Measurements from ENCODE around the gene UQCC2. TPM values are rescaled to one million over a fixed set of nuclear protein-coding genes. Genes with fewer than 3 reads are reported as not detected.

Gene UQCC2
- total RNA-seq, 4 donors from 2014 or later = 11.3 to 39.4 (median 21.7) TPM

DNA sequence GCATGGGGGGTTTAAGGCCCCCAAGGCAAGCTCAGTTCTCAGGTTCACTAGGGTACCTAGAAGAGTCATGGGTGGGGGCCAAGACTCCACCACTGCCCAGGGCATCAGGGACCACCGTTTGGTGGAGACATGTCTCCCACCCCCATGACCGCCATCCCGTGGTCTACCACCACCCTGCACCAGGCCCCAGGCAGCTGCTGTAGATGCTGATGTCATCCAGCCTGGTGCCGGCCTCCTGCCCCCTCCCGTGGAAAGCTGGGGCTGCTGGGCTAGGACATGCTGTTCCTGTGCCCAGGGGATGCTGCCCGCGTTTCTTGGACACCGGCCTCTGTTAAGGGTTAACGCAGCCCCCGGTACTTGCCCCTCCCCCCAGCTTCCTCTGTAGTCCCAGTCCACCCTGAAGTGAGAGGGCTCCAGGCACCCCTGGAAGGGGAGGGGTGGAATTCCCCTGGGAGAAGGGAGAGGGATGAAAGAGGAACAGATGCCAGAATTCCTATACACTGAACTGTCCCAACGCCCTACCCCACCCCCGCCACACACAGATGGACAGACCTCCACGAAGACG lies 34.6 kb upstream of the UQCC2 start:
- Histone ChIP-seq H3K4me3 (no peak overlapping the region), H3K27ac (no peak overlapping the region)
- DNase-seq (ENCODE audit: low spot score in 2 of 2) = no peak

DNA sequence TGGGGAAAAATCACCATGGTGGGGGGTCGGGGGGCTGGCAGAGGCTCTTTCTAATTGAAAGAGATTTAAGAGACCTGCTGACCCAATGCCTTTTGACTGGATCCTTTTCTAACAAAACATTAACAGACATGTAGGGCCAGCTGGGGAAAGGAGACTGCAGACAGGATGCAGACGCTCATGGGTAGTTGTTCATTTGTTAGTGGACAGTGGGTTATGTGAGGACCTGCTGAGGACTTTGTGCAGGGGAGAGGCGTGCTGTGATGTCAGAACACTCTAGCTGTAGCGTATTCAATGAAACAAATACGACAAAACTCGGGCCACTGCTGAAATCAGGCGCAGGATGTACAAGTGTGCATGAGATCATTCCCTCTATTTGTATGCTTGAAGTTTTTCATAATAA lies 34.0 kb upstream of the UQCC2 start:
- Histone ChIP-seq H3K4me3 (no peak overlapping the region), H3K27ac (no peak overlapping the region), H3K9me3 (no peaks in the 10 kb centered on the region), H3K36me3 (no peaks in the 10 kb centered on the region), H3K27me3 (peaks cover 26% of the 10 kb centered on the region), H3K4me1 (peaks cover 22% of the 10 kb centered on the region)
- WGBS = 86% methylated on average over 7 of the region's 7 CpGs
- no peak for DNase-seq (ENCODE audit: low spot score in 2 of 2)
- TF ChIP-seq POLR2A (IDR thresholded peaks at IDR 0.05) (no peak), POLR2AphosphoS5 (IDR thresholded peaks at IDR 0.05) (no peak), EP300 (IDR thresholded peaks at IDR 0.05) (no peak)

More for the DNA sequence above, 34.6 kb upstream of the UQCC2 start:
- peaks cover 28% of the 10 kb centered on the region for H3K4me1 ChIP-seq
- WGBS = 21% methylated on average over 10 of the region's 14 CpGs
- no peaks in the 10 kb centered on the region for H3K9me3 ChIP-seq
- no peaks in the 10 kb centered on the region for H3K36me3 ChIP-seq
- H3K27me3 ChIP-seq = peaks cover 26% of the 10 kb centered on the region
- TF ChIP-seq EP300 (IDR thresholded peaks at IDR 0.05) = no peak
- no peak for TF ChIP-seq POLR2AphosphoS5 (IDR thresholded peaks at IDR 0.05)

DNA sequence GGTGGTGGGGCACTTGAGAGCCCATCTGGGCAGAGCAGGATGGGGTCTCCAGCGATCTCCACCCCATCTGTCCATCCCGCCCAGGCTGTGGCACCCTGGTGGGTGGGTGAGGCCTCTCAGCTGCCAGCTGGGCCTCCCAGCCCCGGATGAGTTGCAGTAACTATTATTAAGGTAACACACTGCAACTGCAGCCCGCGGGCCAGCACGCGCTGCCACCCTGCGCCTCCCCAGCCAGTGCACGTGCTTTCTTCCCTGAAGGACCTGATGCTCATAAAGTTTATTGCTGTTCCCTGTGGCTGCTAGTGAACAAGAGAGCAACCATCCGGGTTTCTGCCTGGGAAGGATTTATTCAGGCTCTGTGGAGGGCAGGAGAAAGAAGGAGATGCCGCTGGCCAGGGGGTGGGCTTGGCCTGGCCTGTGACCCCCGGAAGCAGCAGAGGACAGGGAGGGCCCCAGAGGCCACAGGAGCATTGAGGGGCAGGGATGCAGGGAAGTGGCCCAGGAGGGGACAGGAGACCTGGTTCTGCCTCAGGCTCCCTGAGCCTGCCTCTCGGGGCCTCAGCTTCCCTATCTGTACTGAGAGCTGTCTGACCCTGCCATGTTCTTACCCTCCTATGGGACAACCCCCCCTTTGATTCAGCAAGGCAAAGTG lies 33.5 kb upstream of the UQCC2 start:
- TF ChIP-seq POLR2AphosphoS5 (IDR thresholded peaks at IDR 0.05) = no peak
- TF ChIP-seq POLR2A (IDR thresholded peaks at IDR 0.05) = no peak
- TF ChIP-seq, protein P1, sequence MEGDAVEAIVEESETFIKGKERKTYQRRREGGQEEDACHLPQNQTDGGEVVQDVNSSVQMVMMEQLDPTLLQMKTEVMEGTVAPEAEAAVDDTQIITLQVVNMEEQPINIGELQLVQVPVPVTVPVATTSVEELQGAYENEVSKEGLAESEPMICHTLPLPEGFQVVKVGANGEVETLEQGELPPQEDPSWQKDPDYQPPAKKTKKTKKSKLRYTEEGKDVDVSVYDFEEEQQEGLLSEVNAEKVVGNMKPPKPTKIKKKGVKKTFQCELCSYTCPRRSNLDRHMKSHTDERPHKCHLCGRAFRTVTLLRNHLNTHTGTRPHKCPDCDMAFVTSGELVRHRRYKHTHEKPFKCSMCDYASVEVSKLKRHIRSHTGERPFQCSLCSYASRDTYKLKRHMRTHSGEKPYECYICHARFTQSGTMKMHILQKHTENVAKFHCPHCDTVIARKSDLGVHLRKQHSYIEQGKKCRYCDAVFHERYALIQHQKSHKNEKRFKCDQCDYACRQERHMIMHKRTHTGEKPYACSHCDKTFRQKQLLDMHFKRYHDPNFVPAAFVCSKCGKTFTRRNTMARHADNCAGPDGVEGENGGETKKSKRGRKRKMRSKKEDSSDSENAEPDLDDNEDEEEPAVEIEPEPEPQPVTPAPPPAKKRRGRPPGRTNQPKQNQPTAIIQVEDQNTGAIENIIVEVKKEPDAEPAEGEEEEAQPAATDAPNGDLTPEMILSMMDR (IDR thresholded peaks at IDR 0.05) = no peak
- TF ChIP-seq EP300 (IDR thresholded peaks at IDR 0.05) = no peak

DNA sequence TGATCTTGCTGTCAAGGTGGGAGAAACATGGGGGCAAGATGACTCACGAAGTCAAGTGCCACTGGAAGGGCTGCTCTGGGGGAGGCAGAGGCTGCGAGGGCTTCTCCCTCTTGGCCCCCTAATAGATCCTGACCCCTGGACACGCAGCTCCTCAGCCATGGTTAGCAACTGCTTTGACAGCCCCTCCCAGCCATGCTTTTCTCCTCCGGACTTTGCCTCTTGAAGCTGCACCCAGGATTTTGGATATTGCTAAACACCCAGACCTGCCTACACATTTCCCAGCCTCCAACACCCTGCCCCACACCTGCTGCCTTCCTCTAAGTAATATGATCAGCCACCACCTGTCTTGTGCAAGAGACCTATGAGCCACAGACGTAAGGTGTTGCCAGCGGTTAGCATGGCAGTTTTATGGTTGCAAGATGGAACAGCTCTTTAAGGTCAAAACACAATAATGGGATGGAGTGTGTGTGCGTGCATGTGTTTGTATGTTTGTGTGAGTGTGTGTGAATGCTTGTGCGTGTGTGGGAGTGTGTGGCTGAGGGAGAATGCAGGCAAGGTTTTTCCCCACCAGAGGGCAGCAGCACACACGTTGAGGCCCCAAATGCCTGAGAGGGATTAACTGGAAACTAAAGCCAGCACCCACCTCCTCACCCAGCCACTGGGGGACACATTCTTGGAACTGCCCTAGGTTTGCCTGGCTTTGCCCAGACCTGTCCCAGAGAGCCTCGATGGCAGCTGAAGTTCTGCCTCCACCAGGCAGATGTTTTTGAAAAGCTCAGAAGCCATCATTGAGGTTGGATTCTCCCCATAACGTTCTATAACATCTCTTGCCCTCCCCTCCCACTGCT lies 32.7 kb upstream of the UQCC2 start:
- H3K4me3 ChIP-seq = no peak overlapping the region
- H3K27me3 ChIP-seq = peaks cover 26% of the 10 kb centered on the region
- TF ChIP-seq POLR2AphosphoS5 (IDR thresholded peaks at IDR 0.05) (peak in 1 of 3 donors; percentile 45), POLR2A (IDR thresholded peaks at IDR 0.05) (no peak)
- TF ChIP-seq, protein P1 (IDR thresholded peaks at IDR 0.05) = peak; percentile 77 to 91
- no peaks in the 10 kb centered on the region for H3K9me3 ChIP-seq
- H3K27ac ChIP-seq = no peak overlapping the region
- H3K4me1 ChIP-seq = peaks cover 22% of the 10 kb centered on the region
- DNase-seq (ENCODE audit: low spot score in 2 of 2) = no peak
- H3K36me3 ChIP-seq = no peaks in the 10 kb centered on the region
- 26% methylated on average over 11 of the region's 11 CpGs for WGBS

More for the DNA sequence above, 33.5 kb upstream of the UQCC2 start:
- Histone ChIP-seq H3K27ac (no peak overlapping the region), H3K36me3 (no peaks in the 10 kb centered on the region), H3K27me3 (peaks cover 26% of the 10 kb centered on the region), H3K4me3 (no peak overlapping the region), H3K9me3 (no peaks in the 10 kb centered on the region), H3K4me1 (peaks cover 22% of the 10 kb centered on the region)
- 49% methylated on average over 12 of the region's 13 CpGs for WGBS
- no peak for DNase-seq (ENCODE audit: low spot score in 2 of 2)

DNA sequence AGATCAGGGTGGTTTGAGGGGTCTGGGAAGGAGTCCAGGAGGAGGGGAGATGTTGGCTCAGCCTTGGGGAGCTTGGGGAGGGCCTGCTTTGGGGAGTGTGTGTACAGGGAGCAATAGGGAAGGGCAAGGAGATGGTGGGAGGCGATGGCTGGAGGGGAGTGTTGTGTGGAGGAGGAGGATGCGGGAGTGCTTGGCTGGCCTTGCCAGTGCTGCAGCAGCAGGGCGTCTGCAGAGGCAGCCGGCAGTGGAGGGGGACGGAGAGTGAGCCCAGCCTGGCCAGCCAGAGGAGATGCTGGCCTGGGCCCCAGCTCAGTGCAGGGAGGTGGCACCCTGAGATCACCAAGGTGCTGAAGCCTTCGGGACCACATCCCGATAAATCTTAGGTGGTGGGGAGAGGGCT lies 31.3 kb upstream of the UQCC2 start:
- no peak for DNase-seq (ENCODE audit: low spot score in 2 of 2)
- TF ChIP-seq, protein P1 (IDR thresholded peaks at IDR 0.05) = no peak
- TF ChIP-seq POLR2AphosphoS5 (IDR thresholded peaks at IDR 0.05) (no peak), EP300 (IDR thresholded peaks at IDR 0.05) (no peak), POLR2A (IDR thresholded peaks at IDR 0.05) (no peak)
- Histone ChIP-seq H3K9me3 (no peaks in the 10 kb centered on the region), H3K27ac (no peak overlapping the region), H3K27me3 (peaks cover 22% of the 10 kb centered on the region), H3K36me3 (no peaks in the 10 kb centered on the region), H3K4me3 (no peak overlapping the region), H3K4me1 (peaks cover 22% of the 10 kb centered on the region)
- WGBS = 68% methylated on average over 7 of the region's 7 CpGs

DNA sequence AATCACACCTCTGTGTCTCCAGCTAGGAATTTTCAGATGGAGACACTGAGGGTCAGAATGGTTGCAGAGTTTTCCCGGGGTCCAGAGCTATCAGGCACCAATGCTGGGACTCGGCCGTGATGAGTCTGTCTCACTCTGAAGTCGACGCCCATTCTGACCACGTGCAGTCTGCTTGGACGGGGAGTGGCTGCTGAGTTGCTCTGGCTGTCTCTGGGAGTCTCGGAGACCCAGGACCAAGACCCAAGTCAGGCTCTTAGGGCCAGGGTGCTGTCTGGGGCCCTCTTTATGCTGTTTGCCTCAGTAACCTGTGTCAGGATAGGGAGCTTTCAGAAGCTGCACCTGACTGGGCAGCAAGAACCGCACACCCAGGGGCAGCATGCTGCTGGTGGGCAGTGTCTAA lies 30.6 kb upstream of the UQCC2 start:
- H3K27ac ChIP-seq = no peak overlapping the region
- H3K4me3 ChIP-seq = no peak overlapping the region

More for the DNA sequence above, 30.6 kb upstream of the UQCC2 start:
- TF ChIP-seq, protein P1 (IDR thresholded peaks at IDR 0.05) = no peak
- TF ChIP-seq POLR2A (IDR thresholded peaks at IDR 0.05) (no peak), EP300 (IDR thresholded peaks at IDR 0.05) (no peak), POLR2AphosphoS5 (IDR thresholded peaks at IDR 0.05) (no peak)
- Histone ChIP-seq H3K27me3 (peaks cover 15% of the 10 kb centered on the region), H3K9me3 (no peaks in the 10 kb centered on the region), H3K4me1 (peaks cover 22% of the 10 kb centered on the region), H3K36me3 (no peaks in the 10 kb centered on the region)
- DNase-seq (ENCODE audit: low spot score in 2 of 2) = no peak
- 67% methylated on average over 7 of the region's 9 CpGs for WGBS

Measured in suprapubic skin (tissue), 4 donors.